HepG2 (cell line): Measurements from ENCODE around the gene PLIN4. TPM values are rescaled to one million over a fixed set of nuclear protein-coding genes. Genes with fewer than 3 reads are reported as not detected.
A peak's percentile ranks its signal among the peaks of the same experiment; 100 is the strongest.

Experiments
- HNF4G ChIP-seq, 2 experiments: sonication (generic) in 1 of 2; formaldehyde crosslinking in 1 of 2; IDR thresholded peaks; 2 replicates each; pipeline versions ENCODE4 v1.4.0 to v1.6.1; 2011 to 2020; ENCODE audit warnings: borderline replicate concordance in 2 of 2, low read depth in 2 of 2, mild to moderate bottlenecking in 2 of 2, low read length in 1 of 2, missing genetic modification reagents in 1 of 2, moderate library complexity in 1 of 2
- MTA1 ChIP-seq: sonication (generic); formaldehyde crosslinking; IDR thresholded peaks from 2 replicates; pipeline ENCODE4 v1.4.0; 2020; ENCODE audit warnings: missing genetic modification reagents, mild to moderate bottlenecking, borderline replicate concordance
- PAXIP1 ChIP-seq: sonication (generic); formaldehyde crosslinking; conservative IDR thresholded peaks from 2 replicates; pipeline ENCODE4 v1.4.0; 2020; ENCODE audit warnings: mild to moderate bottlenecking, missing genetic modification reagents, moderate library complexity
- POGK ChIP-seq: sonication (generic); formaldehyde crosslinking; conservative IDR thresholded peaks from 2 replicates; pipeline ENCODE4 v1.8.0; 2022; ENCODE audit warnings: mild to moderate bottlenecking, moderate library complexity, missing genetic modification reagents
- POLR2A ChIP-seq, 2 experiments: IDR thresholded peaks; 2 replicates each; pipeline ENCODE4 v1.6.1; 2011; ENCODE audit warnings: low read depth in 2 of 2, low read length in 2 of 2, mild to moderate bottlenecking in 1 of 2, moderate library complexity in 1 of 2; ENCODE audit not compliant: insufficient read depth in 1 of 2
- ZBTB26 ChIP-seq: IDR thresholded peaks from 2 replicates; pipeline ENCODE4 v1.6.1; 2016; ENCODE audit warnings: missing compliant biosample characterization, missing genetic modification reagents, borderline replicate concordance
- ZBTB40 ChIP-seq, 2 experiments: fragments of 450-650 bp in 1 of 2; sonication (generic) in 1 of 2; formaldehyde crosslinking in 1 of 2; IDR thresholded peaks; 2 replicates each; pipeline versions ENCODE4 v1.6.1 to v1.8.0; 2016 to 2022; ENCODE audit warnings: antibody characterized with exemption in 1 of 2, mild to moderate bottlenecking in 1 of 2, missing genetic modification reagents in 1 of 2
- ZNF557 ChIP-seq: sonication (generic); formaldehyde crosslinking; IDR thresholded peaks from 2 replicates; pipeline ENCODE4 v1.4.0; 2020; ENCODE audit warnings: missing genetic modification reagents
- ZNF614 ChIP-seq: IDR thresholded peaks from 2 replicates; pipeline ENCODE4 v1.6.1; 2018; ENCODE audit warnings: missing biosample characterization, missing genetic modification reagents, inconsistent platforms, borderline replicate concordance
- ZNF784 ChIP-seq: sonication (generic); formaldehyde crosslinking; IDR thresholded peaks from 2 replicates; pipeline ENCODE4 v1.5.1; 2020; ENCODE audit warnings: missing genetic modification reagents, mild to moderate bottlenecking, borderline replicate concordance
- polyA plus RNA-seq, 8 experiments: library from polyadenylated mRNA; depleted of rRNA in 3 of 8; stranded (reverse) in 7 of 8; unstranded in 1 of 8; fragments of >200 nt; fragmentation: Illumina TruSeq in 4 of 8; extraction: Trizol in 4 of 8; gene quantifications; 2 replicates each; pipeline versions ENCODE4 v1.2.1 to v1.2.3, GENCODE V29; 2011 to 2016; ENCODE audit warnings: low read depth in 4 of 8, missing spikeins in 1 of 8, mixed read lengths in 1 of 8; ENCODE audit not compliant: insufficient read depth in 1 of 8
- total RNA-seq, 5 experiments: library from RNA; depleted of rRNA; stranded (reverse); fragments of >200 nt; fragmentation: Illumina TruSeq; extraction: Trizol; gene quantifications; 2 replicates each; pipeline ENCODE4 v1.2.3, GENCODE V29; 2016; ENCODE audit warnings: low read depth in 1 of 5

PLIN4 gene
- total and polyA plus RNA-seq, 2 of the 13 experiments (the other 11 are each of a cell fraction or from before 2014, with no cell fraction given), result 1.1 to 1.3 TPM

- no peak for TF ChIP-seq ZNF784 (CRISPR knock-in tag)
- TF ChIP-seq MTA1, result peak; percentile 84; the same call in 1 of the 2 replicates
- 0 out of 2 replicates have a peak, but pooled peaks have one; percentile 26 for TF ChIP-seq ZNF614 (CRISPR knock-in tag)
- TF ChIP-seq ZBTB40 (IDR thresholded peaks at IDR 0.05), result no peak
- TF ChIP-seq ZBTB40 (CRISPR knock-in tag; IDR thresholded peaks at IDR 0.05), result peak; percentile 30; the same call in 1 of the 2 replicates
- peak; percentile 51 for TF ChIP-seq PAXIP1
- TF ChIP-seq POGK (CRISPR knock-in tag), result peak; percentile 60; the same call in 1 of the 2 replicates
- TF ChIP-seq HNF4G (IDR thresholded peaks at IDR 0.05; ENCODE audit: borderline replicate concordance, low read depth, low read length), result no peak
- TF ChIP-seq HNF4G (CRISPR knock-in tag; IDR thresholded peaks at IDR 0.05; ENCODE audit: borderline replicate concordance, low read depth), result no peak
- TF ChIP-seq POLR2A (IDR thresholded peaks at IDR 0.05; ENCODE audit: insufficient read depth in 1 of 2, low read depth in 2 of 2, low read length in 2 of 2), result no peak
- peak; percentile 81; the same call in 1 of the 2 replicates for TF ChIP-seq ZNF557
- peak; percentile 67; the same call in 1 of the 2 replicates for TF ChIP-seq ZBTB26
These were observed 13.4 kb upstream of the PLIN4 start (continued) for GRCh38 chr19:4531562-4532165.
